Lower lobe of right lung (tissue), 2 donors: Measurements from ENCODE around the gene LTO1. TPM values are rescaled to one million over a fixed set of nuclear protein-coding genes. Genes with fewer than 3 reads are reported as not detected.

ENCODE experiments used
- ATAC-seq, 2 donors: fragments of 200-7000 bp; cut with Tn5 transposase; one replicate each; pipeline ENCODE4 v1.9.1; 2020 to 2022; ENCODE audit warnings: mild to moderate bottlenecking in 2 of 2, moderate library complexity in 2 of 2
- DNase-seq: peaks from one replicate; pipeline ENCODE4 v3.0.0-alpha.2; 2020
- H3K27ac ChIP-seq: fragments of 200-600 bp; one replicate; pipeline ENCODE4 v1.8.0; 2022
- H3K27me3 ChIP-seq: fragments of 200-600 bp; one replicate; pipeline ENCODE4 v1.8.0; 2022; ENCODE audit warnings: low read depth
- H3K36me3 ChIP-seq: fragments of 200-600 bp; one replicate; pipeline ENCODE4 v1.8.0; 2022; ENCODE audit warnings: mild to moderate bottlenecking
- H3K4me1 ChIP-seq: fragments of 200-600 bp; one replicate; pipeline ENCODE4 v1.8.0; 2022
- H3K4me3 ChIP-seq: fragments of 200-600 bp; one replicate; pipeline ENCODE4 v1.8.0; 2022; ENCODE audit warnings: mild to moderate bottlenecking
- H3K9me3 ChIP-seq: fragments of 200-600 bp; one replicate; pipeline ENCODE4 v1.8.0; 2022
- CTCF ChIP-seq: fragments of 200-600 bp; IDR thresholded peaks from one replicate; pipeline ENCODE4 v1.8.0; 2022; ENCODE audit warnings: antibody characterized with exemption, mild to moderate bottlenecking
- intact Hi-C: fragments of 100-400 bp; cut with DNase I; formaldehyde crosslinking; loops from one replicate; pipeline ENCODE4 v1.11.0; 2022
- total RNA-seq: library from RNA; stranded (reverse); fragmentation: NEBNext Ultra II Directional; extraction: Animal tissue kit (Norgen Biotek cat#: 25700); gene quantifications from one replicate; pipeline ENCODE4 v1.2.1, GENCODE V29; 2021
- donor health status: DM: no; HTN: yes; CAD: no; lungs with severe emphysema.

LTO1 gene
- total RNA-seq, 1 donor from 2014 or later = 23.7 TPM

DNA sequence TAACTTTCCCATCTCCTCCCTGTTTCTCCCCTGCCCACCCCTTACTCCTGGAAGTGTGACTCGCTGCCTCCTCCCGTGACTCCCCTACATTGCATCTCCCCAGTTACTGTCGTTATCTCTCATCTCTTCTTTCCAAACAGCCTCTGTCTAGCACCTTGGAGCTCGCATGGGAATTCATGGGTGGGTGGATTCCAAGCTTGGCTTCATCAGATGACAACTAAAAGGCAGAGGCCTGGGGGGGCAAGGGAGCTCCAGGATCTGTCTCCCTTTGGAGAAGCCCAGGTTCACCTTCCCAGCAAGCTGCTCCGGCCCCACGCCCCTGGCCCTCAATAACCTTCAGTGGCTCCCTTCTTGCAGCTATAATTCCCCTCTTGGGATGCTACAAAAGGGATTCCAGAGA, 41.1 kb downstream of the LTO1 start:
- Histone ChIP-seq H3K4me1 (peaks cover 34% of the 10 kb centered on the region), H3K36me3 (no peaks in the 10 kb centered on the region), H3K27ac (no peak overlapping the region), H3K27me3 (peaks cover 28% of the 10 kb centered on the region), H3K4me3 (no peak overlapping the region), H3K9me3 (peaks cover 4% of the 10 kb centered on the region)
- intact Hi-C loops = no loop called here
- ATAC-seq (no peak), DNase-seq (no peak)
- TF ChIP-seq CTCF = no peak

- H3K27ac ChIP-seq = no peak overlapping the region
- no peak overlapping the region for H3K4me3 ChIP-seq
- H3K9me3 ChIP-seq = peaks cover 4% of the 10 kb centered on the region
- intact Hi-C loops = no loop called here
- DNase-seq (no peak), ATAC-seq (no peak)
- H3K36me3 ChIP-seq = no peaks in the 10 kb centered on the region
- TF ChIP-seq CTCF = no peak
- H3K27me3 ChIP-seq = peaks cover 16% of the 10 kb centered on the region
- peaks cover 22% of the 10 kb centered on the region for H3K4me1 ChIP-seq
These were observed 42.3 kb downstream of the LTO1 start for GRCh38 chr11:69632900-69633299.

- Histone ChIP-seq H3K4me3 (no peak overlapping the region), H3K36me3 (no peaks in the 10 kb centered on the region), H3K9me3 (peaks cover 4% of the 10 kb centered on the region), H3K27ac (no peak overlapping the region), H3K4me1 (no peaks in the 10 kb centered on the region), H3K27me3 (no peaks in the 10 kb centered on the region)
- intact Hi-C loops = no loop called here
- ATAC-seq (no peak), DNase-seq (no peak)
- TF ChIP-seq CTCF = no peak
These were observed 44.7 kb downstream of the LTO1 start for GRCh38 chr11:69630424-69630823.

GRCh38 chr11:69630017-69630416, 45.1 kb downstream of the LTO1 start:
- no peak overlapping the region for H3K4me3 ChIP-seq
- ATAC-seq = no peak
- intact Hi-C loops = no loop called here

DNA sequence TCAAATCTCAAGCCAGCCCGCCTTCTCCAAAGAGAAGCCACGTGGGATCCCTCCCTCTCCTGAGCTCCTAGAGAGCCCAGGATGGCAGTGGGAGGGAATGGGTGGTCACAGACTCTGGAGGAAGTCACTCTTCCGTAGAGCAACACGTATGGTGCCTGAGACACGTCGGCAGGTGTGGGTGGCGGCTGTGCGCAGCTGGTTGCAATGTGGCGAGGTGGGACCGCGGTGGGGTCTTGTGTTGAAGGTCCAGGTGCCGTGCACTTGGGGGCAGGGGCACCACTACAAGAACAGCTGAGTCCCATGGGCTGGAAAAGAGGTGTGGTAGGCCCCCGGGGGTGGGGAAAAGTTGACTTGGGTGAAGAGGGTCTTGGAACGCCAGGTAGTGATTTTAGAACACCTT, 47.6 kb downstream of the LTO1 start:
- ATAC-seq (no peak), DNase-seq (no peak)
- Histone ChIP-seq H3K27me3 (no peaks in the 10 kb centered on the region), H3K27ac (no peak overlapping the region), H3K4me3 (no peak overlapping the region), H3K36me3 (no peaks in the 10 kb centered on the region), H3K9me3 (peaks cover 4% of the 10 kb centered on the region), H3K4me1 (no peaks in the 10 kb centered on the region)
- TF ChIP-seq CTCF = no peak
- intact Hi-C loops = no loop called here

More at GRCh38 chr11:69630017-69630416, 45.1 kb downstream of the LTO1 start:
- TF ChIP-seq CTCF = no peak
- Histone ChIP-seq H3K36me3 (no peaks in the 10 kb centered on the region), H3K4me1 (no peaks in the 10 kb centered on the region), H3K9me3 (peaks cover 4% of the 10 kb centered on the region), H3K27ac (no peak overlapping the region), H3K27me3 (no peaks in the 10 kb centered on the region)
- no peak for DNase-seq

DNA sequence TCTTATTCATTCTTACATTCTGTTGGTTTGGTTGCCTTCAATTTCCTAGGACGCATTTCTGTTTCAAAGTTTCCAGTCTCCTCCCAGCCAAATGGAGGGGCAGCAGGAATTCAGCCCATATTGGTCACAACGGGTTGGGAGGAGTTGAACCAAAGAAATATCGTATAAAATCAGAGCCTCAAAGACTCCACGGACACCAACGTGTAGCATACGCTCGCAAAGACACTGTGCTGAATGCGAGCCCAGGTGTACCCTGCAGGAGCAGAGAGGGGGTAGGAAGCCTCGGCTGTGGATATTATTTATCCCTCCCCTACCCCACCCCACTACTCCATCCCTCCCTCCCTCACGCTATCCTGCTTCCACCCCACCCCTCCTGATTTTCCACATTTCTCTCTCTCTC, 49.7 kb downstream of the LTO1 start:
- H3K36me3 ChIP-seq = no peaks in the 10 kb centered on the region
- intact Hi-C loops = no loop called here
- no peak overlapping the region for H3K27ac ChIP-seq
- no peaks in the 10 kb centered on the region for H3K27me3 ChIP-seq
- ATAC-seq (no peak), DNase-seq (no peak)
- H3K9me3 ChIP-seq = peaks cover 4% of the 10 kb centered on the region
- H3K4me3 ChIP-seq = no peak overlapping the region
- H3K4me1 ChIP-seq = no peaks in the 10 kb centered on the region
- TF ChIP-seq CTCF = no peak
